RWPE1 (cell line): ENCODE measurements around the gene DCAF17.
A peak's percentile ranks its signal among the peaks of the same experiment; 100 is the strongest.
"Not testable (repeated sequence)": the region's sequence is repeated elsewhere in the genome, so short reads cannot be mapped to it uniquely, and the experiment has no call there.

Experiments used
- CTCF ChIA-PET: fragments of 350-600 bp; sonication (Branson Sonifier 250); formaldehyde crosslinking; extraction: SDS; loops from one replicate; lab custom pipeline; 2021; lab: Yijun Ruan, JAX
- POLR2A ChIA-PET: fragments of 400-600 bp; formaldehyde crosslinking; extraction: SDS; loops from one replicate; lab custom pipeline; 2020; ENCODE audit warnings: antibody characterized with exemption; ENCODE audit not compliant: low non-redundant PET; lab: Yijun Ruan, JAX
- DNase-seq: peaks from one replicate; pipeline ENCODE4 v3.0.0; 2012; ENCODE audit warnings: low spot score
- H3K27ac ChIP-seq: fragments of 450-650 bp; 2 replicates; pipeline ENCODE4 v1.5.1; 2017
- TF ChIP-seq, protein P1 (sequence below): fragments of 450-650 bp; conservative IDR thresholded peaks from 2 replicates; pipeline ENCODE4 v1.5.1; 2017; ENCODE audit warnings: low read depth, mild to moderate bottlenecking

DCAF17 gene

DNA sequence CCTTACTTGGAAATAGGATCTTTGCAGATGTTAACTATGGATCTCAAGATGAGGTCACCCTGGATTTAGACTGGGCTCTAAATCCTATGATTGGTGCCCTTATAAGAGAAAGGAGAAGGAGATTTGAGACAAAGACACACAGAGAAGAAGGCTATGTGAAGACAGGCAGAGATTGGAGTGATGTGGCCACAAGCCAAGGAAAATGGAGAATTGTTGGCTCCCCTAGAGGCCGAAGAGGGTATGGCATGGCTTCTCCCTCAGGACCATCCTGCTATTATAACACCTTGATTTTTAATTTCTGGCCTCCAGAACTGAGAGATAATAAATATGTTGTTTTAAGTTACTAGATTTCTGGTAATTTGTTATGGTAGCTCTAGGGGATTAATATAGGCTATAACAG, 95.9 kb downstream of the DCAF17 start:
- ChIA-PET CTCF (no interaction called here), POLR2A (no interaction called here)
- no peak overlapping the region for H3K27ac ChIP-seq
- no peak for DNase-seq
- TF ChIP-seq, protein P1, sequence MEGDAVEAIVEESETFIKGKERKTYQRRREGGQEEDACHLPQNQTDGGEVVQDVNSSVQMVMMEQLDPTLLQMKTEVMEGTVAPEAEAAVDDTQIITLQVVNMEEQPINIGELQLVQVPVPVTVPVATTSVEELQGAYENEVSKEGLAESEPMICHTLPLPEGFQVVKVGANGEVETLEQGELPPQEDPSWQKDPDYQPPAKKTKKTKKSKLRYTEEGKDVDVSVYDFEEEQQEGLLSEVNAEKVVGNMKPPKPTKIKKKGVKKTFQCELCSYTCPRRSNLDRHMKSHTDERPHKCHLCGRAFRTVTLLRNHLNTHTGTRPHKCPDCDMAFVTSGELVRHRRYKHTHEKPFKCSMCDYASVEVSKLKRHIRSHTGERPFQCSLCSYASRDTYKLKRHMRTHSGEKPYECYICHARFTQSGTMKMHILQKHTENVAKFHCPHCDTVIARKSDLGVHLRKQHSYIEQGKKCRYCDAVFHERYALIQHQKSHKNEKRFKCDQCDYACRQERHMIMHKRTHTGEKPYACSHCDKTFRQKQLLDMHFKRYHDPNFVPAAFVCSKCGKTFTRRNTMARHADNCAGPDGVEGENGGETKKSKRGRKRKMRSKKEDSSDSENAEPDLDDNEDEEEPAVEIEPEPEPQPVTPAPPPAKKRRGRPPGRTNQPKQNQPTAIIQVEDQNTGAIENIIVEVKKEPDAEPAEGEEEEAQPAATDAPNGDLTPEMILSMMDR, result peak; percentile 53

DNA sequence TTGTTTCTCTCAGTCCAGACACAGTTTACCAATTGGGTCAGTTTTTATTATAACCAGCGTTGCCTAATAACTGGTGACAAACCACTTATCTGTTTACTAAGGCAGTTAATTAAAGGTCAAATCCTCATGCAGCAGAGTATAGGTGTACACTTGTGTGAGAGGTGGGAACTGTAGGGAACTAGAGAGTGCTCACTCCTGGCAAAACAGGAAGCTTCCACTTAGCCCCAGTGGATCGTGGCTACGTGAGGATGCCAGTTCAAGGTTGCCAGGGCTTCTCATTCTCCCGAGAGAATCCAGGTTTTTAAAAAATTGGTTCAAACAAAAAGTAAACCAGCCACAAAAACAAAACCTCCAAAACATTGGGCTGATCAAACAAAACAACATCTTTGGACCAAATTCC, 96.4 kb downstream of the DCAF17 start:
- H3K27ac ChIP-seq, result no peak overlapping the region
- ChIA-PET CTCF (interaction anchor here (0.7 kb wide), 1 partner anchor 649 kb away, joined by 3 read pairs; no protein-coding TSS in a partner anchor), POLR2A (no interaction called here)

DNA sequence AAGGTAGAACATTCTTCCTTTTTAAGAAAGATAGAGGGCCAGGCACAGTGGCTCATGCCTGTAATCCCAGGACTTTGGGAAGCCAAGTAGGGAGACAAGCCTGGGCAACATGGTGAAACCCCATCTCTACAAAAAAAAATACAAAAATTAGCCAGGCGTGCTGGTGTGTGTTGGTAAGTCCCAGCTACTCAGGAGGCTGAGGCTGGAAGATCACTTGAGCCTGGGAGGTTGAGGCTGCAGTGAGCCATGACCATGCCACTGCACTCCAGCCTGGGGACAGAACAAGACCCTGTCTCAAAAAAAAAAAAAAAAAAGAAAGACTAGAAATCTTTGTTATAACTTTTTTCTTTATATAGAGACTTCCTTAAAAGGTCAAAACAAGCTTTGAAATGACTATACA, 96.8 kb downstream of the DCAF17 start:
- H3K27ac ChIP-seq, DNase-seq: not testable (repeated sequence)
- ChIA-PET POLR2A (interaction anchor here (0.6 kb wide), 2 partner anchors 112 to 602 kb away, joined by 4 to 5 read pairs; no protein-coding TSS in a partner anchor), CTCF (interaction anchor here (0.6 to 0.7 kb wide), 2 partner anchors 195 to 649 kb away, joined by 3 read pairs; no protein-coding TSS in a partner anchor)

More for the DNA sequence above, 96.4 kb downstream of the DCAF17 start:
- DNase-seq, result no peak
- TF ChIP-seq, protein P1, result no peak

DNA sequence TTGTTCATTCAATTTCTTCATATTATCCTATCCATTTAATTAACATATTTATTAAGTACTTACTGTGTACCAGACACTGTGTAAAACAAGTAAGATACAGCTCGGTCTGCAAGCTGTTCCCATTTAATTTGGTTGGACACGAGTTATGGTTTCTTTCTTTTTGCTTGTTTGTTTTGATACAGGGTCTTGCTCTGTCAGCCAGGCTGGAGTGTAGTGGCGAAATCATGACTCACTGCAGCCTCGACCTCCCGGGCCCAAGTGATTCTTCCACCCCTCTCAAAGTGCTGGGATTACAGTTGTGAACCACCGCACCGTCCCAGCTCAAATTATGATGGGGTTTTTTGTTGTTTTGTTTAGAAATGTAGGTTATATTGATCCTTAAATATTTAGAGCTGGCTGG, 97.3 kb downstream of the DCAF17 start:
- ChIA-PET CTCF (interaction anchor here (0.6 to 0.7 kb wide), 2 partner anchors 9 to 195 kb away, joined by 3 read pairs; no protein-coding TSS in a partner anchor), POLR2A (interaction anchor here (0.6 kb wide), 2 partner anchors 113 to 603 kb away, joined by 4 to 5 read pairs; no protein-coding TSS in a partner anchor)
- no peak for DNase-seq
- TF ChIP-seq, protein P1, result no peak
- no peak overlapping the region for H3K27ac ChIP-seq

DNA sequence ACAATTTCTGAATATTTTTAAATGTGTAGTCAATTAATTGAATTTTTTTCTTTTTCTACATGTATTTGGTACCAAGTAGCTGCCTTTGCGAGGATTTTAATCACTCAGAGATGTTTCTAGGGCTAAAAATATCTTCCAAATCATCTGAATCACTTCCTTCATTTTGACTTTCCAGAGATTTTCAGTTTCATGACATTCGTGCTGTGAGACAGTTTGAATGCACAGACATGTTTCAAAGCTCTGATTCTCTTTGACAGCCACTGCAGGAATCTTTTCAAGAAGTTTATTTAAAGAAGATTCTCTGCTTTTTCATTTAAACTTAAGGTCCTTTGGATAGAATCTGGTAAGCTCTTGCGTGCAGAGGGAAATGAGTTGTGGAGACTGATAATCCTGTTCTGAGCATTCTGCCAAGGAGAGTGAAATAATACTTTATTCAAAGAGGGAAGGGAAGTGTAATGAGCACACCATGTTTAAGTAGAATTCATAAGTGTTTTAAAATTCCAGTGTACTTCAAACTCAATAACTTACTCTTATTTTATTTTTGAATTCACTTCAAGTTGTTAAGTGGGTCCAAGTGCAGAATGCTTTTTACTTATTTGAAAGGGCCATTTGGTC, 97.9 kb downstream of the DCAF17 start:
- no peak overlapping the region for H3K27ac ChIP-seq
- no peak for DNase-seq
- ChIA-PET CTCF (interaction anchor here (0.5 to 0.7 kb wide), 2 partner anchors 10 to 1862 kb away, joined by 3 read pairs; no protein-coding TSS in a partner anchor), POLR2A (no interaction called here)
- TF ChIP-seq, protein P1, result no peak

DNA sequence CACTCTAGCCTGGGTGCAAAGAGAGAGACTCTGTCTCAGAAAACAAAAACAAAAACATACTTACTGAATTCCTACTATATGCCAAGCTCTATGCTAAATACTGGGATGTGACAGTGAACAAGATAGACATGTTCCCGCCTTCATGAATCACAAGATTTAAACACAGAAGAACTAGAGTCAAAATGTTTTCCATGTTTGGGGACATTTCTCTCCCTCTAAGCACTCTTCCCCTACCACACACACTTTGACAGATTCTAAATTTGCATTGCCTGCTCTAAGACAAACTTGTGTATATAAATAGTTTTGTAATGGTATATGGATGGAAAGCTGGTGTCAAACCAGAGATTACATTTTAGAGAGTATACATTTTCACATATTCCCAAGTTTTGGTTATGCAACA, 99.3 kb downstream of the DCAF17 start:
- TF ChIP-seq, protein P1, result no peak
- ChIA-PET POLR2A (no interaction called here), CTCF (interaction anchor here (0.5 to 1.0 kb wide), 2 partner anchors 61 to 574 kb away, joined by 3 to 5 read pairs; no protein-coding TSS in a partner anchor)
- no peak for DNase-seq
- H3K27ac ChIP-seq, result no peak overlapping the region
